ENCODE measurements around the gene IL1RAPL1.

IL1RAPL1 gene

GRCh38 chrX:29661290-29661689, 1074.0 kb downstream of the IL1RAPL1 start:
- no peak for TF ChIP-seq JUND (IDR thresholded peaks at IDR 0.05; ENCODE audit: low read depth)
- in situ Hi-C loops (cut with HindIII; ENCODE audit: low pct_unique_long_range_greater_than_20kb, low sequenced_read_pairs), result no loop called here
- DNase-seq (ENCODE audit: low read depth in 1 of 2, low spot score in 1 of 2), result no peak

GRCh38 chrX:29662101-29662500, 1074.9 kb downstream of the IL1RAPL1 start:
- TF ChIP-seq JUND (IDR thresholded peaks at IDR 0.05; ENCODE audit: low read depth), result no peak
- DNase-seq (ENCODE audit: low read depth in 1 of 2, low spot score in 1 of 2), result no peak
- in situ Hi-C loops (cut with HindIII; ENCODE audit: low pct_unique_long_range_greater_than_20kb, low sequenced_read_pairs), result no loop called here

GRCh38 chrX:29662759-29663503, 1075.7 kb downstream of the IL1RAPL1 start:
- no peak for DNase-seq (ENCODE audit: low read depth in 1 of 2, low spot score in 1 of 2)
- in situ Hi-C loops (cut with HindIII; ENCODE audit: low pct_unique_long_range_greater_than_20kb, low sequenced_read_pairs), result no loop called here
- no peak for TF ChIP-seq JUND (IDR thresholded peaks at IDR 0.05; ENCODE audit: low read depth)

- TF ChIP-seq JUND (IDR thresholded peaks at IDR 0.05; ENCODE audit: low read depth), result no peak
- DNase-seq (ENCODE audit: low read depth in 1 of 2, low spot score in 1 of 2), result no peak
- in situ Hi-C loops (cut with HindIII; ENCODE audit: low pct_unique_long_range_greater_than_20kb, low sequenced_read_pairs), result no loop called here
These were observed 1078.3 kb downstream of the IL1RAPL1 start for GRCh38 chrX:29665532-29665931.

GRCh38 chrX:29666366-29666765, 1079.1 kb downstream of the IL1RAPL1 start:
- no peak for TF ChIP-seq JUND (IDR thresholded peaks at IDR 0.05; ENCODE audit: low read depth)
- in situ Hi-C loops (cut with HindIII; ENCODE audit: low pct_unique_long_range_greater_than_20kb, low sequenced_read_pairs), result no loop called here
- DNase-seq (ENCODE audit: low read depth in 1 of 2, low spot score in 1 of 2), result no peak

- in situ Hi-C loops (cut with HindIII; ENCODE audit: low pct_unique_long_range_greater_than_20kb, low sequenced_read_pairs), result no loop called here
- TF ChIP-seq JUND (IDR thresholded peaks at IDR 0.05; ENCODE audit: low read depth), result no peak
- DNase-seq (ENCODE audit: low read depth in 1 of 2, low spot score in 1 of 2), result no peak
These were observed 1084.2 kb downstream of the IL1RAPL1 start for GRCh38 chrX:29671421-29671820.

GRCh38 chrX:29687687-29688086, 1100.4 kb downstream of the IL1RAPL1 start:
- in situ Hi-C loops (cut with HindIII; ENCODE audit: low pct_unique_long_range_greater_than_20kb, low sequenced_read_pairs), result no loop called here
- TF ChIP-seq JUND (IDR thresholded peaks at IDR 0.05; ENCODE audit: low read depth), result no peak
- no peak for DNase-seq (ENCODE audit: low read depth in 1 of 2, low spot score in 1 of 2)

- DNase-seq (ENCODE audit: low read depth in 1 of 2, low spot score in 1 of 2), result no peak
These were observed 1102.8 kb downstream of the IL1RAPL1 start for GRCh38 chrX:29690061-29690460.

GRCh38 chrX:29691044-29691443, 1103.8 kb downstream of the IL1RAPL1 start:
- TF ChIP-seq JUND (IDR thresholded peaks at IDR 0.05; ENCODE audit: low read depth), result no peak
- in situ Hi-C loops (cut with HindIII; ENCODE audit: low pct_unique_long_range_greater_than_20kb, low sequenced_read_pairs), result no loop called here
- no peak for DNase-seq (ENCODE audit: low read depth in 1 of 2, low spot score in 1 of 2)

More at GRCh38 chrX:29690061-29690460, 1102.8 kb downstream of the IL1RAPL1 start:
- no peak for TF ChIP-seq JUND (IDR thresholded peaks at IDR 0.05; ENCODE audit: low read depth)
- in situ Hi-C loops (cut with HindIII; ENCODE audit: low pct_unique_long_range_greater_than_20kb, low sequenced_read_pairs), result no loop called here

- in situ Hi-C loops (cut with HindIII; ENCODE audit: low pct_unique_long_range_greater_than_20kb, low sequenced_read_pairs), result no loop called here
- DNase-seq (ENCODE audit: low read depth in 1 of 2, low spot score in 1 of 2), result no peak
- no peak for TF ChIP-seq JUND (IDR thresholded peaks at IDR 0.05; ENCODE audit: low read depth)
These were observed 1106.7 kb downstream of the IL1RAPL1 start for GRCh38 chrX:29693912-29694311.

GRCh38 chrX:29699239-29699638, 1112.0 kb downstream of the IL1RAPL1 start:
- no peak for TF ChIP-seq JUND (IDR thresholded peaks at IDR 0.05; ENCODE audit: low read depth)
- no peak for DNase-seq (ENCODE audit: low read depth in 1 of 2, low spot score in 1 of 2)
- in situ Hi-C loops (cut with HindIII; ENCODE audit: low pct_unique_long_range_greater_than_20kb, low sequenced_read_pairs), result no loop called here

GRCh38 chrX:29707088-29707487, 1119.8 kb downstream of the IL1RAPL1 start:
- DNase-seq (ENCODE audit: low read depth in 1 of 2, low spot score in 1 of 2), result no peak
- in situ Hi-C loops (cut with HindIII; ENCODE audit: low pct_unique_long_range_greater_than_20kb, low sequenced_read_pairs), result no loop called here
- no peak for TF ChIP-seq JUND (IDR thresholded peaks at IDR 0.05; ENCODE audit: low read depth)

GRCh38 chrX:29721152-29721551, 1133.9 kb downstream of the IL1RAPL1 start:
- DNase-seq (ENCODE audit: low read depth in 1 of 2, low spot score in 1 of 2), result no peak
- in situ Hi-C loops (cut with HindIII; ENCODE audit: low pct_unique_long_range_greater_than_20kb, low sequenced_read_pairs), result no loop called here
- TF ChIP-seq JUND (IDR thresholded peaks at IDR 0.05; ENCODE audit: low read depth), result no peak

- DNase-seq (ENCODE audit: low read depth in 1 of 2, low spot score in 1 of 2), result no peak
- no peak for TF ChIP-seq JUND (IDR thresholded peaks at IDR 0.05; ENCODE audit: low read depth)
- in situ Hi-C loops (cut with HindIII; ENCODE audit: low pct_unique_long_range_greater_than_20kb, low sequenced_read_pairs), result no loop called here
These were observed 1137.1 kb downstream of the IL1RAPL1 start for GRCh38 chrX:29724316-29724715.

All from T47D (cell line).